H1 (cell line): Measurements from ENCODE around the gene DPP8.

Source experiments
- CHD2 ChIP-seq: IDR thresholded peaks from 2 replicates; pipeline ENCODE4 v1.6.1; 2012; ENCODE audit warnings: low read length, improper control_type of control experiment
- EP300 ChIP-seq, 2 experiments: IDR thresholded peaks; 1 replicate in 1 of 2; 2 replicates in 1 of 2; pipeline ENCODE4 v1.6.1; 2011 to 2012; ENCODE audit warnings: low read depth in 2 of 2, low read length in 2 of 2, mild to moderate bottlenecking in 2 of 2, borderline replicate concordance in 1 of 2, inconsistent platforms in 1 of 2, moderate library complexity in 1 of 2
- GTF2F1 ChIP-seq: IDR thresholded peaks from 2 replicates; pipeline ENCODE4 v1.6.1; 2012; ENCODE audit warnings: low read depth, low read length, improper control_type of control experiment, borderline replicate concordance
- JUND ChIP-seq: IDR thresholded peaks from 2 replicates; pipeline ENCODE4 v1.6.1; 2011; ENCODE audit warnings: mild to moderate bottlenecking, improper control_type of control experiment, low read length
- NRF1 ChIP-seq: IDR thresholded peaks from 2 replicates; pipeline ENCODE4 v1.6.1; 2011; ENCODE audit warnings: mild to moderate bottlenecking, low read depth, low read length, improper control_type of control experiment
- POLR2A ChIP-seq, 2 experiments: IDR thresholded peaks; 1 replicate in 1 of 2; 2 replicates in 1 of 2; pipeline ENCODE4 v1.6.1; 2011; ENCODE audit warnings: low read depth in 2 of 2, low read length in 2 of 2, mild to moderate bottlenecking in 2 of 2; ENCODE audit errors: control extremely low read depth in 1 of 2
- POLR2AphosphoS5 ChIP-seq: IDR thresholded peaks from 2 replicates; pipeline ENCODE4 v1.6.1; 2011; ENCODE audit warnings: low read depth, low read length
- RAD21 ChIP-seq, 2 experiments: IDR thresholded peaks in 1 of 2; conservative IDR thresholded peaks in 1 of 2; 2 replicates each; pipeline ENCODE4 v1.6.1; 2011; ENCODE audit warnings: low read depth in 2 of 2, low read length in 2 of 2, improper control_type of control experiment in 1 of 2, inconsistent platforms in 1 of 2, mild to moderate bottlenecking in 1 of 2, moderate library complexity in 1 of 2
- RFX5 ChIP-seq: IDR thresholded peaks from 2 replicates; pipeline ENCODE4 v1.6.1; 2011; ENCODE audit warnings: low read depth, low read length, improper control_type of control experiment, borderline replicate concordance
- RXRA ChIP-seq: IDR thresholded peaks from 2 replicates; pipeline ENCODE4 v1.6.1; 2011; ENCODE audit warnings: low read depth, mild to moderate bottlenecking, low read length, moderate library complexity; ENCODE audit not compliant: insufficient read depth
- SIN3A ChIP-seq, 2 experiments: IDR thresholded peaks in 1 of 2; conservative IDR thresholded peaks in 1 of 2; 2 replicates each; pipeline ENCODE4 v1.6.1; 2011 to 2012; ENCODE audit warnings: low read length in 2 of 2, improper control_type of control experiment in 1 of 2, low read depth in 1 of 2, mild to moderate bottlenecking in 1 of 2
- TF ChIP-seq, protein P1 (sequence below), 3 experiments: IDR thresholded peaks; 1 replicate in 2 of 3; 2 replicates in 1 of 3; pipeline versions ENCODE4 v1.5.1 to v1.6.1; 2011; ENCODE audit warnings: low read length in 3 of 3, mild to moderate bottlenecking in 3 of 3, inconsistent platforms in 2 of 3, low read depth in 1 of 3, moderate library complexity in 1 of 3; ENCODE audit not compliant: insufficient read depth in 1 of 3; ENCODE audit errors: control extremely low read depth in 1 of 3

DNA sequence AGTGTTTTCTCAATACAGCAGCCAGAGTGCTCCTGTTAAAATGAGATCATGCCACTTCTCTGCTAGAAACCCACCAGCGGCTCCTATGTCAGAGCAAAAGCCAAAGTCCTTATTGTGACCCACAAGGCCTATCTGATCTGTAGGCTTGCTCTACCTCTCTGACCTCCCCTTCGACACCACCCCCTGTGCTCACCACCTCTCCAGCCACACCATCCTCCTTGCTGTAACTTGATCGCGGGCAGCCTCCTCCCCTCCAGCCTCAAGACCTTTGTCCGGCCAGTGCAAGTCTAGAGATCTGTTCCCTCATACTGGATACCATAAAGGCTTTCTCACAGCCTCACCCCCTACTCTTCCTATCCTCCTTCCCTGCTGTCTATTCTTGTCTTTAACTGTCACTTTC lies 92.8 kb downstream of the DPP8 start:
- TF ChIP-seq, protein P1, sequence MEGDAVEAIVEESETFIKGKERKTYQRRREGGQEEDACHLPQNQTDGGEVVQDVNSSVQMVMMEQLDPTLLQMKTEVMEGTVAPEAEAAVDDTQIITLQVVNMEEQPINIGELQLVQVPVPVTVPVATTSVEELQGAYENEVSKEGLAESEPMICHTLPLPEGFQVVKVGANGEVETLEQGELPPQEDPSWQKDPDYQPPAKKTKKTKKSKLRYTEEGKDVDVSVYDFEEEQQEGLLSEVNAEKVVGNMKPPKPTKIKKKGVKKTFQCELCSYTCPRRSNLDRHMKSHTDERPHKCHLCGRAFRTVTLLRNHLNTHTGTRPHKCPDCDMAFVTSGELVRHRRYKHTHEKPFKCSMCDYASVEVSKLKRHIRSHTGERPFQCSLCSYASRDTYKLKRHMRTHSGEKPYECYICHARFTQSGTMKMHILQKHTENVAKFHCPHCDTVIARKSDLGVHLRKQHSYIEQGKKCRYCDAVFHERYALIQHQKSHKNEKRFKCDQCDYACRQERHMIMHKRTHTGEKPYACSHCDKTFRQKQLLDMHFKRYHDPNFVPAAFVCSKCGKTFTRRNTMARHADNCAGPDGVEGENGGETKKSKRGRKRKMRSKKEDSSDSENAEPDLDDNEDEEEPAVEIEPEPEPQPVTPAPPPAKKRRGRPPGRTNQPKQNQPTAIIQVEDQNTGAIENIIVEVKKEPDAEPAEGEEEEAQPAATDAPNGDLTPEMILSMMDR (IDR thresholded peaks at IDR 0.05; ENCODE audit: control extremely low read depth in 1 of 3, insufficient read depth in 1 of 3, low read depth in 1 of 3, low read length in 3 of 3): no peak
- no peak for TF ChIP-seq RAD21 (IDR thresholded peaks at IDR 0.05 in 1 of 2, conservative IDR thresholded peaks at IDR 0.05 in 1 of 2; ENCODE audit: low read depth in 2 of 2, low read length in 2 of 2)
- TF ChIP-seq POLR2A (IDR thresholded peaks at IDR 0.05; ENCODE audit: control extremely low read depth in 1 of 2, low read depth in 2 of 2, low read length in 2 of 2): no peak
- no peak for TF ChIP-seq EP300 (IDR thresholded peaks at IDR 0.05; ENCODE audit: borderline replicate concordance in 1 of 2, low read depth in 2 of 2, low read length in 2 of 2)
- no peak for TF ChIP-seq SIN3A (conservative IDR thresholded peaks at IDR 0.05 in 1 of 2, IDR thresholded peaks at IDR 0.05 in 1 of 2; ENCODE audit: low read depth in 1 of 2, low read length in 2 of 2)
- TF ChIP-seq RFX5: no peak
- TF ChIP-seq NRF1: no peak
- no peak for TF ChIP-seq POLR2AphosphoS5
- TF ChIP-seq CHD2: no peak
- TF ChIP-seq JUND: no peak
- TF ChIP-seq RXRA: no peak
- no peak for TF ChIP-seq GTF2F1
